Loucy (cell line): ENCODE measurements around the gene ACP3.

ENCODE experiments used
- EZH2phosphoT487 ChIP-seq: fragments of 200-600 bp; IDR thresholded peaks from 2 replicates; pipeline ENCODE4 v1.6.1; 2018; ENCODE audit warnings: antibody characterized with exemption, mild to moderate bottlenecking, moderate library complexity, borderline replicate concordance
- TF ChIP-seq, protein P1 (sequence below): fragments of 200-600 bp; sonication (generic); conservative IDR thresholded peaks from 2 replicates; pipeline ENCODE4 v1.5.1; 2014; ENCODE audit warnings: mild to moderate bottlenecking, antibody characterized with exemption, low read length

DNA sequence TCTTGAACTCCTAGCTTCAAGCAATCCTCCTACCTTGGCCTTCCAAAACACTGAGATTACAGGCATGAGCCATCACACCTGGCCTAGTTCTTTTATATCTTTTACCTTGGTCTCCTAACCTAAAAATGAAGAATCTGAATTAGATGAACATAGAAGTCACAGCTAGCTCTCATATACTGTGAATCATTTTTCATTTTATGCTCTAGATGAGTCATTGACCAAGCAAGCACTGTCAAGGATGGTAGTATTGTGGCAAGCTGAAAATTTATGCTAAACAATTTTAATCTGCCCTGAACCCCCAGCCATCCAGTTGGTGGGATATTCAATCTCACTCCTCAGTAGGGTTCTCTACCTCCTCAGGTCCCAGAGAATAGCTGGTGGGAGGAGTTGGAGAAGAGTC, 51.8 kb downstream of the ACP3 start:
- TF ChIP-seq, protein P1, sequence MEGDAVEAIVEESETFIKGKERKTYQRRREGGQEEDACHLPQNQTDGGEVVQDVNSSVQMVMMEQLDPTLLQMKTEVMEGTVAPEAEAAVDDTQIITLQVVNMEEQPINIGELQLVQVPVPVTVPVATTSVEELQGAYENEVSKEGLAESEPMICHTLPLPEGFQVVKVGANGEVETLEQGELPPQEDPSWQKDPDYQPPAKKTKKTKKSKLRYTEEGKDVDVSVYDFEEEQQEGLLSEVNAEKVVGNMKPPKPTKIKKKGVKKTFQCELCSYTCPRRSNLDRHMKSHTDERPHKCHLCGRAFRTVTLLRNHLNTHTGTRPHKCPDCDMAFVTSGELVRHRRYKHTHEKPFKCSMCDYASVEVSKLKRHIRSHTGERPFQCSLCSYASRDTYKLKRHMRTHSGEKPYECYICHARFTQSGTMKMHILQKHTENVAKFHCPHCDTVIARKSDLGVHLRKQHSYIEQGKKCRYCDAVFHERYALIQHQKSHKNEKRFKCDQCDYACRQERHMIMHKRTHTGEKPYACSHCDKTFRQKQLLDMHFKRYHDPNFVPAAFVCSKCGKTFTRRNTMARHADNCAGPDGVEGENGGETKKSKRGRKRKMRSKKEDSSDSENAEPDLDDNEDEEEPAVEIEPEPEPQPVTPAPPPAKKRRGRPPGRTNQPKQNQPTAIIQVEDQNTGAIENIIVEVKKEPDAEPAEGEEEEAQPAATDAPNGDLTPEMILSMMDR = no peak
- no peak for TF ChIP-seq EZH2phosphoT487
